Central memory CD8-positive, alpha-beta T cell (primary cell): ENCODE results near the gene TET3.

ENCODE experiments used
- ATAC-seq: fragments of 150-1000 bp; cut with Tn5 transposase; replicated peaks from 2 replicates; pipeline ENCODE4 v1.10.0; 2022; ENCODE audit warnings: mild to moderate bottlenecking, moderate FRiP score, moderate number of reproducible peaks; ENCODE audit not compliant: poor library complexity, severe bottlenecking; ENCODE audit errors: extremely low read depth
- DNase-seq, 2 donors: peaks; one replicate each; pipeline ENCODE4 v3.0.0; 2021; ENCODE audit warnings: low spot score in 2 of 2
- H3K27ac Mint-ChIP-seq: one replicate; pipeline ENCODE4 v1.8.0; 2022; ENCODE audit warnings: low read depth, mild to moderate bottlenecking, moderate library complexity, mixed read lengths
- H3K27me3 Mint-ChIP-seq: one replicate; pipeline ENCODE4 v1.8.0; 2022; ENCODE audit warnings: mixed read lengths
- H3K36me3 Mint-ChIP-seq: one replicate; pipeline ENCODE4 v1.8.0; 2022; ENCODE audit warnings: mild to moderate bottlenecking, moderate library complexity, mixed read lengths; ENCODE audit not compliant: insufficient read depth
- H3K4me1 Mint-ChIP-seq: one replicate; pipeline ENCODE4 v1.8.0; 2022; ENCODE audit warnings: mixed read lengths
- H3K4me3 Mint-ChIP-seq: one replicate; pipeline ENCODE4 v1.8.0; 2022; ENCODE audit warnings: mild to moderate bottlenecking, moderate library complexity, mixed read lengths
- H3K9me3 Mint-ChIP-seq: one replicate; pipeline ENCODE4 v1.8.0; 2022; ENCODE audit warnings: mixed read lengths

Gene TET3

GRCh38 chr2:73983322-73984202 lies 1.1 kb upstream of the TET3 start:
- H3K9me3 Mint-ChIP-seq, result no peaks in the 10 kb centered on the region
- H3K36me3 Mint-ChIP-seq, result peaks cover 16% of the 10 kb centered on the region
- no peak for ATAC-seq
- H3K27me3 Mint-ChIP-seq, result no peaks in the 10 kb centered on the region
- DNase-seq, result no peak
- H3K4me1 Mint-ChIP-seq, result peaks cover 69% of the 10 kb centered on the region
- peak overlapping the region; percentile 76 for H3K4me3 Mint-ChIP-seq
- peak overlapping the region; percentile 86 for H3K27ac Mint-ChIP-seq

DNA sequence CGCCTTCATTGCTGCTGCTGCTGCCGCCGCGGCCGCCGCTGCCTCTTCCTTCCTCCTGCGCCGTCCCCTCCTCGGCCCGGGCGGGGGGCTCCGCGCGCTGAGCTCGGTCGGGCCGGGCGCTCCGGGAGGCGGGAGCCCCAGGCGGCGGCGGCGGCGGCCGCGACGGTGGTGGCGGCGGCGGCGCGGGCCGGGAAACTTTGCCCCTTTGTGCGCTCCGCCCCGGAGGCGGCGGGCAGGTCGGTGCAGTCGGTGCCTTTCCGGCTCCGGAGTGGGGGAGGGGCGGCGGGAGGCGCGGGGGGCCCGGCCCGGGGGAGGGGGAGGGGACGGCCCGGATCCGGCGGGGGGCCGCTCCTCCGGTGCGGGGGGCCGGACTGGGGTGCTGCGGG lies 205 bp downstream of the TET3 start:
- no peaks in the 10 kb centered on the region for H3K9me3 Mint-ChIP-seq
- peak; percentile 5 for ATAC-seq
- H3K4me1 Mint-ChIP-seq, result peaks cover 66% of the 10 kb centered on the region
- peaks cover 16% of the 10 kb centered on the region for H3K36me3 Mint-ChIP-seq
- no peaks in the 10 kb centered on the region for H3K27me3 Mint-ChIP-seq
- H3K4me3 Mint-ChIP-seq, result peak overlapping the region; percentile 32
- no peak overlapping the region for H3K27ac Mint-ChIP-seq
- peak; percentile 53 to 54 for DNase-seq

DNA sequence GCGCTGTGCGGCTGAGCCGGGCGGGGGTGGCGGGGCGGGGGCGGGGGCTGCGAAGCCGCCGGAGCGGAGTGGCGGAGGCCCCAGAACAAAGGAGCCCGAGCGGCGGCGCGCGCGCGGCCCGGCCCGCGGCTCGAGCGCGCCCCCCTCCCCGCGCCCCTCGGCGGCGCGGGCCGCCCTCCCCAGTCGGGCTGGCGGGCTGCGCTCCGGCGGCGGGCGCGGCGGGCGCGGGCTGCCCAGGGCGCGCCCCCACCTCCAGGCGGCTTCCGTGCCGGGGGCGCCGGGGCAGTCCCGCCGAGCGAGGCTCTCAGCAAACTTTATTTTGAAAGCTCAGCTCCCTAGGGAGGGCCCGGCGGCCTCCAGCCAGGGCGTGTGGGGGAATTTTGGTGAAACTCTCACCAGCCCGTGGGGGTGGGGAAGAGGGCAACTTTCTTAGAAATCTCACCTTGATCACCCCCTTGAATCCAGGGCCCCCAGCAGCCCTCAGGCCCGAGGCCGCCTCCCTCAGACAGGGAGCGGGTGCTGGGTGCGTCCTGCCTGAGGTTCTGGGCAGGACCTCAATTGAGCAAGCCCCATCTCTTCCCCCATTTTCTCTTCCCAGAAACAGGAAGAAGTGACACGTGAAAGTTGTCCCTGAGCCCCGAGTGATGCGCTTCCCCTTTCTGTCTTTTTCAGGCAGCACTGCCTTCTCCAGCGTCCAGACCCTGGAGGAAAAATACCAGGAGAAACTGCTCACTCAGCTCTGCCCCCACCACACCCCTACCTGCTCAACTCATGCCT lies 786 bp downstream of the TET3 start:
- Mint-ChIP-seq H3K27me3 (no peaks in the 10 kb centered on the region), H3K4me1 (peaks cover 66% of the 10 kb centered on the region), H3K27ac (peak overlapping the region; percentile 85), H3K36me3 (peaks cover 15% of the 10 kb centered on the region), H3K4me3 (peak overlapping the region; percentile 88), H3K9me3 (no peaks in the 10 kb centered on the region)
- ATAC-seq, result peak; percentile 26
- DNase-seq, result peak in 1 of 2 donors; percentile 31

- Mint-ChIP-seq H3K27ac (peak overlapping the region; percentile 85), H3K36me3 (peaks cover 17% of the 10 kb centered on the region), H3K9me3 (no peaks in the 10 kb centered on the region), H3K4me1 (peaks cover 62% of the 10 kb centered on the region), H3K4me3 (peak overlapping the region; percentile 88), H3K27me3 (no peaks in the 10 kb centered on the region)
- ATAC-seq (peak; percentile 15), DNase-seq (peak in 1 of 2 donors; percentile 15)
Measured at GRCh38 chr2:73986085-73986681, 1.5 kb downstream of the TET3 start.

GRCh38 chr2:73987109-73987947 lies 2.6 kb downstream of the TET3 start:
- ATAC-seq (peak; percentile 50), DNase-seq (peak in 1 of 2 donors; percentile 13)
- Mint-ChIP-seq H3K4me1 (peaks cover 63% of the 10 kb centered on the region), H3K4me3 (peak overlapping the region; percentile 88), H3K9me3 (no peaks in the 10 kb centered on the region), H3K27ac (peak overlapping the region; percentile 85), H3K36me3 (peaks cover 19% of the 10 kb centered on the region), H3K27me3 (no peaks in the 10 kb centered on the region)

GRCh38 chr2:73987948-73988700 lies 3.4 kb downstream of the TET3 start:
- Mint-ChIP-seq H3K27me3 (no peaks in the 10 kb centered on the region), H3K36me3 (peaks cover 19% of the 10 kb centered on the region), H3K9me3 (no peaks in the 10 kb centered on the region), H3K4me3 (peak overlapping the region; percentile 88), H3K27ac (no peak overlapping the region), H3K4me1 (peaks cover 66% of the 10 kb centered on the region)
- DNase-seq (no peak), ATAC-seq (no peak)

GRCh38 chr2:73989972-73990371 lies 5.3 kb downstream of the TET3 start:
- ATAC-seq (no peak), DNase-seq (no peak)
- Mint-ChIP-seq H3K27me3 (no peaks in the 10 kb centered on the region), H3K27ac (no peak overlapping the region), H3K4me3 (no peak overlapping the region), H3K4me1 (peaks cover 70% of the 10 kb centered on the region), H3K36me3 (peaks cover 16% of the 10 kb centered on the region), H3K9me3 (no peaks in the 10 kb centered on the region)

DNA sequence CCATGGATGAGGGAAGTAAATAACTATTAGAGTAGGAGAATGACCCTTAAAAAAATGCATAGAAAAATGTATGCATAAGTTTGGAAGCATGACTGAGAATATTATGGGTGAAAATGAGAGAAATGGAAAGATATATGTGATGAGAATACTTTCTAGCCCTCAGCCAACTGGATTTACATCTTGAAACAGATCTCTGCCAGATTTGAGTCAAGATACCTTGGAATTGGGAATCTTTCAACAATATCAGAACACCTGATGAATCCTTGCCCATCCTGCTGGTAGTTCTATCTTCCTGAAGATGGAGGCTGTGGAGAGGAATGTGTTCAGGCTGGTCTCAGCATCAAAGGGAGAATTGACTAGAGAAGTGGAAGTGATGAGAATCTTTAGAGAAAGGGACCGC lies 5.8 kb downstream of the TET3 start:
- Mint-ChIP-seq H3K27ac (no peak overlapping the region), H3K4me1 (peaks cover 73% of the 10 kb centered on the region), H3K4me3 (no peak overlapping the region), H3K27me3 (no peaks in the 10 kb centered on the region), H3K36me3 (peaks cover 16% of the 10 kb centered on the region), H3K9me3 (no peaks in the 10 kb centered on the region)
- DNase-seq (no peak), ATAC-seq (no peak)

- Mint-ChIP-seq H3K27me3 (no peaks in the 10 kb centered on the region), H3K36me3 (peaks cover 10% of the 10 kb centered on the region), H3K27ac (peak overlapping the region; percentile 27), H3K4me1 (peaks cover 61% of the 10 kb centered on the region), H3K9me3 (no peaks in the 10 kb centered on the region), H3K4me3 (no peak overlapping the region)
- DNase-seq (no peak), ATAC-seq (no peak)
Measured at GRCh38 chr2:73992036-73992435, 7.3 kb downstream of the TET3 start.

DNA sequence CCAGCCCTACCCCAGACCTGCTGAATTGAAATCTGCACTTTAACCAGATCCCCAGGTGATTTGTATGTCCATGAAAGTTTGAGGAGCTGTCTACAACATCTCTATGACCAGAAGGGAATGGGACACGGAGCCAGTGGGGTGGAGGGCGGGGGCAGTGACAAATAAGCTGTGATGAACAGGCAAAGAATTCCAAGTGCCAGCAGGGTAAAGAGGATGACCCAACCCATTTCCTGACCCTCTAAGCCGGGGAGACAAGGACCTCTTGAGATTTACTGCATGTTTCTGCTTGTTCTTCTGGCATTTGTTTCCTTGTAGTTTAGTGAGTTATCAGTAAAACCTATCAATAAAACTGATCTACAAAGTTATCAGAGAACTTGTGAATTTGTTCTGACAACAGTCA lies 8.7 kb downstream of the TET3 start:
- H3K27ac Mint-ChIP-seq, result peak overlapping the region; percentile 10
- ATAC-seq (no peak), DNase-seq (no peak)
- no peaks in the 10 kb centered on the region for H3K9me3 Mint-ChIP-seq
- H3K4me3 Mint-ChIP-seq, result no peak overlapping the region
- peaks cover 61% of the 10 kb centered on the region for H3K4me1 Mint-ChIP-seq
- H3K27me3 Mint-ChIP-seq, result no peaks in the 10 kb centered on the region
- peaks cover 10% of the 10 kb centered on the region for H3K36me3 Mint-ChIP-seq

DNA sequence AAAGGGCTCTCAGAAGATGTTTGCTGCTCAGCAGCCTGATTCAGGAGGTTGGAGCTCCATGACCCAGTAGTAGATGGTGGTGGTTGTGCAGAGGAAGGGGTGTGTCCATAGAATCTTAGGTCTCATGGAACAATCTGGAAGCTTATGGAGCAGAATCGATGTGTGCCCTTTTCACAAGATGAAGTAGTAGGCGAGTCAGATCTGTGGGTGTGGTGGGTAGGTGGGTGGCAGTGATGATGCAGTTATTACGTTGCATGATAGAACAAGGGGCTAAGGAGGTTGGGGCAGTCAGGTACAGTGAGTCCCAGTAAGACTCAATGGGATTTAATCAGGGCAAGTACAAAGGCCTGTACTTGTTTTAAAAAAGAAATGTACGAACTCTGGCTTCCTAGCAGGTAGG lies 9.1 kb downstream of the TET3 start:
- no peaks in the 10 kb centered on the region for H3K27me3 Mint-ChIP-seq
- H3K36me3 Mint-ChIP-seq, result peaks cover 8% of the 10 kb centered on the region
- no peak for ATAC-seq
- H3K4me3 Mint-ChIP-seq, result no peak overlapping the region
- peaks cover 61% of the 10 kb centered on the region for H3K4me1 Mint-ChIP-seq
- peak overlapping the region; percentile 10 for H3K27ac Mint-ChIP-seq
- DNase-seq, result no peak
- no peaks in the 10 kb centered on the region for H3K9me3 Mint-ChIP-seq
